Keratinocyte (primary cell): ENCODE measurements around the gene MAGI3. TPM values are rescaled to one million over a fixed set of nuclear protein-coding genes. Genes with fewer than 3 reads are reported as not detected.
A peak's percentile ranks its signal among the peaks of the same experiment; 100 is the strongest.

Source experiments
- DNase-seq: peaks from one replicate; pipeline ENCODE4 v3.0.0-alpha.2; 2011; ENCODE audit warnings: low read depth, missing footprints, low spot score
- FAIRE-seq: peaks from 2 replicates; lab custom pipeline; 2011; peaks lifted over from hg19 to GRCh38; lab: Jason Lieb, UNC
- H2AFZ ChIP-seq: 2 replicates; pipeline ENCODE4 v1.6.0; 2012; ENCODE audit warnings: low read length, control low read depth, inconsistent platforms; ENCODE audit not compliant: control insufficient read depth
- H3K27ac ChIP-seq: 2 replicates; pipeline ENCODE4 v1.5.1; 2011; ENCODE audit warnings: low read length; ENCODE audit not compliant: control insufficient read depth, insufficient read depth
- H3K27me3 ChIP-seq: 3 replicates; pipeline ENCODE4 v1.6.0; 2011; ENCODE audit warnings: low read length; ENCODE audit not compliant: control insufficient read depth, insufficient read depth; ENCODE audit errors: extremely low read depth
- H3K36me3 ChIP-seq, 2 experiments: 2 replicates in 1 of 2; 3 replicates in 1 of 2; pipeline ENCODE4 v1.5.1; 2011; ENCODE audit warnings: low read length in 2 of 2, mild to moderate bottlenecking in 1 of 2; ENCODE audit not compliant: control insufficient read depth in 2 of 2, insufficient read depth in 2 of 2; ENCODE audit errors: extremely low read depth in 1 of 2
- H3K4me1 ChIP-seq: 3 replicates; pipeline ENCODE4 v1.5.1; 2011; ENCODE audit warnings: low read length; ENCODE audit not compliant: control insufficient read depth, insufficient read depth; ENCODE audit errors: extremely low read depth
- H3K4me2 ChIP-seq: 3 replicates; pipeline ENCODE4 v1.6.0; 2011; ENCODE audit warnings: low read depth, low read length; ENCODE audit not compliant: control insufficient read depth, insufficient read depth; ENCODE audit errors: extremely low read depth
- H3K4me3 ChIP-seq, 3 experiments: fragments of 200-600 bp in 1 of 3; sonication (generic) in 1 of 3; 2 replicates in 2 of 3; 3 replicates in 1 of 3; pipeline ENCODE4 v1.5.1; 2011 to 2016; ENCODE audit warnings: low read length in 3 of 3, mild to moderate bottlenecking in 3 of 3, control low read depth in 2 of 3, inconsistent platforms in 1 of 3, low read depth in 1 of 3, mixed read lengths in 1 of 3, mixed run types in 1 of 3, moderate library complexity in 1 of 3; ENCODE audit not compliant: control insufficient read depth in 2 of 3, insufficient read depth in 2 of 3; ENCODE audit errors: extremely low read depth in 1 of 3
- H3K79me2 ChIP-seq: 2 replicates; pipeline ENCODE4 v1.6.0; 2012; ENCODE audit warnings: low read length; ENCODE audit not compliant: control insufficient read depth, insufficient read depth
- H3K9ac ChIP-seq: 3 replicates; pipeline ENCODE4 v1.6.0; 2011; ENCODE audit warnings: low read length; ENCODE audit not compliant: control insufficient read depth, insufficient read depth; ENCODE audit errors: extremely low read depth
- H3K9me1 ChIP-seq: 3 replicates; pipeline ENCODE4 v1.6.0; 2011; ENCODE audit warnings: low read length; ENCODE audit not compliant: control insufficient read depth, insufficient read depth; ENCODE audit errors: extremely low read depth
- H3K9me3 ChIP-seq: 2 replicates; pipeline ENCODE4 v1.5.1; 2012; ENCODE audit warnings: low read depth, low read length; ENCODE audit not compliant: control insufficient read depth
- H4K20me1 ChIP-seq: 3 replicates; pipeline ENCODE4 v1.6.0; 2011; ENCODE audit warnings: low read length; ENCODE audit not compliant: control insufficient read depth, insufficient read depth; ENCODE audit errors: extremely low read depth
- CTCF ChIP-seq, 3 experiments: IDR thresholded peaks in 1 of 3; conservative IDR thresholded peaks in 1 of 3; optimal IDR thresholded peaks in 1 of 3; 2 replicates in 2 of 3; 3 replicates in 1 of 3; pipeline versions ENCODE3 to v1.5.1; 2011; ENCODE audit warnings: low read length in 3 of 3, mild to moderate bottlenecking in 3 of 3, moderate library complexity in 2 of 3, control low read depth in 1 of 3, inconsistent platforms in 1 of 3; ENCODE audit not compliant: insufficient read depth in 2 of 3; ENCODE audit errors: extremely low read depth in 1 of 3
- EZH2 ChIP-seq: IDR thresholded peaks from one replicate; pipeline ENCODE4 v1.6.1; 2012; ENCODE audit warnings: inconsistent platforms, mild to moderate bottlenecking, low read length, moderate library complexity
- dilution Hi-C: fragments of 300-500 bp; cut with MboI; formaldehyde crosslinking; loops from one replicate; pipeline ENCODE4 v1.7.0; 2020; ENCODE audit warnings: low sequenced_read_pairs; ENCODE audit not compliant: extremely low pct_ligation_motif_present
- polyA plus RNA-seq, 5 experiments: library from polyadenylated mRNA; depleted of rRNA in 3 of 5; stranded (reverse) in 3 of 5; stranded (forward) in 1 of 5; unstranded in 1 of 5; fragments of >200 nt; gene quantifications; 1 replicate in 1 of 5; 2 replicates in 3 of 5; 3 replicates in 1 of 5; pipeline versions ENCODE4 v1.2.1 to v1.2.3, GENCODE V29; 2011 to 2012; ENCODE audit warnings: missing spikeins in 2 of 5, low read depth in 1 of 5, low replicate concordance in 1 of 5

Gene MAGI3
- polyA plus RNA-seq, 1 donor (not counting 4 experiments of a cell fraction or from before 2014, with no cell fraction given), result 3.2 TPM

DNA sequence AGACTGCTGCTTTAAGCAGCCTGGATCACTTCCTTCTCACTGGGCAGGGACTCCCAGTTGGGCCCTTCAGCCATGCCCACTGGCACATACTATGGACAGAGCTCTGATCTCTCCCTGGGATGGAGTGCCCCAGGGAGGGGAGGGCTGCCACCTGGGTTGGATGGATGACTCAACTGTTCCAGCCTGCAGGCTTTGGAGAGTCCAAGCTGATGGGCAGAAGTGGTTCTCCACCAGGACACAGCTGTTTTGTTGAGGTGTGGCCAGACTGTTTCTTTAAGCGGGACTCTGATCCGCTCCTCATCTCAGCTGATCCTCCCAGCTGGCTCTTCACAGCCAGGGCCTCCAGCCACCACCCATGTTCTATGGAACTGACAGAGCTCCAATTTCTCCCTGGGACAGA lies 166.9 kb downstream of the MAGI3 start:
- DNase-seq, result peak; percentile 11

GRCh38 chr1:113565621-113566020 lies 175.3 kb downstream of the MAGI3 start:
- H3K27ac ChIP-seq, result no peak overlapping the region
- H3K4me3 ChIP-seq, result no peak overlapping the region
- no peak overlapping the region for H3K4me2 ChIP-seq
- no peak for DNase-seq
- TF ChIP-seq EZH2 (no peak), CTCF (optimal IDR thresholded peaks at IDR 0.05 in 1 of 3, IDR thresholded peaks at IDR 0.05 in 1 of 3, conservative IDR thresholded peaks at IDR 0.05 in 1 of 3; ENCODE audit: extremely low read depth in 1 of 3, insufficient read depth in 2 of 3, low read length in 3 of 3) (no peak)
- no peaks in the 10 kb centered on the region for H3K27me3 ChIP-seq
- peaks cover 2% of the 10 kb centered on the region for H3K9me3 ChIP-seq
- H2AFZ ChIP-seq, result no peak overlapping the region
- dilution Hi-C loops, result no loop called here
- H3K9ac ChIP-seq, result no peak overlapping the region
- no peaks in the 10 kb centered on the region for H3K79me2 ChIP-seq
- H3K9me1 ChIP-seq, result no peaks in the 10 kb centered on the region
- H4K20me1 ChIP-seq, result no peaks in the 10 kb centered on the region
- no peaks in the 10 kb centered on the region for H3K4me1 ChIP-seq
- no peak for FAIRE-seq
- no peaks in the 10 kb centered on the region for H3K36me3 ChIP-seq

More for the DNA sequence above, 166.9 kb downstream of the MAGI3 start:
- H3K27me3 ChIP-seq, result no peaks in the 10 kb centered on the region
- FAIRE-seq, result no peak
- H3K9me3 ChIP-seq, result no peaks in the 10 kb centered on the region
- no peaks in the 10 kb centered on the region for H4K20me1 ChIP-seq
- H3K4me1 ChIP-seq, result no peaks in the 10 kb centered on the region
- H3K79me2 ChIP-seq, result no peaks in the 10 kb centered on the region
- H3K4me3 ChIP-seq, result no peak overlapping the region
- no peak overlapping the region for H3K27ac ChIP-seq
- no peak overlapping the region for H3K9ac ChIP-seq
- H3K9me1 ChIP-seq, result no peaks in the 10 kb centered on the region
- TF ChIP-seq CTCF (optimal IDR thresholded peaks at IDR 0.05 in 1 of 3, IDR thresholded peaks at IDR 0.05 in 1 of 3, conservative IDR thresholded peaks at IDR 0.05 in 1 of 3; ENCODE audit: extremely low read depth in 1 of 3, insufficient read depth in 2 of 3, low read length in 3 of 3) (no peak), EZH2 (no peak)
- H3K36me3 ChIP-seq, result no peaks in the 10 kb centered on the region
- H3K4me2 ChIP-seq, result no peak overlapping the region
- dilution Hi-C loops, result no loop called here
- H2AFZ ChIP-seq, result no peak overlapping the region
